ENCODE data around the gene VASH2.

GRCh38 chr1:212973426-212973825 is 23.1 kb downstream of the VASH2 start:
- TF ChIP-seq, protein P1, sequence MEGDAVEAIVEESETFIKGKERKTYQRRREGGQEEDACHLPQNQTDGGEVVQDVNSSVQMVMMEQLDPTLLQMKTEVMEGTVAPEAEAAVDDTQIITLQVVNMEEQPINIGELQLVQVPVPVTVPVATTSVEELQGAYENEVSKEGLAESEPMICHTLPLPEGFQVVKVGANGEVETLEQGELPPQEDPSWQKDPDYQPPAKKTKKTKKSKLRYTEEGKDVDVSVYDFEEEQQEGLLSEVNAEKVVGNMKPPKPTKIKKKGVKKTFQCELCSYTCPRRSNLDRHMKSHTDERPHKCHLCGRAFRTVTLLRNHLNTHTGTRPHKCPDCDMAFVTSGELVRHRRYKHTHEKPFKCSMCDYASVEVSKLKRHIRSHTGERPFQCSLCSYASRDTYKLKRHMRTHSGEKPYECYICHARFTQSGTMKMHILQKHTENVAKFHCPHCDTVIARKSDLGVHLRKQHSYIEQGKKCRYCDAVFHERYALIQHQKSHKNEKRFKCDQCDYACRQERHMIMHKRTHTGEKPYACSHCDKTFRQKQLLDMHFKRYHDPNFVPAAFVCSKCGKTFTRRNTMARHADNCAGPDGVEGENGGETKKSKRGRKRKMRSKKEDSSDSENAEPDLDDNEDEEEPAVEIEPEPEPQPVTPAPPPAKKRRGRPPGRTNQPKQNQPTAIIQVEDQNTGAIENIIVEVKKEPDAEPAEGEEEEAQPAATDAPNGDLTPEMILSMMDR (IDR thresholded peaks at IDR 0.05), result no peak
- TF ChIP-seq POLR2A (IDR thresholded peaks at IDR 0.05) (no peak), POLR2AphosphoS5 (IDR thresholded peaks at IDR 0.05; ENCODE audit: insufficient read depth in 1 of 2, low read depth in 1 of 2) (no peak)

Data from vagina (tissue), 2 donors.